ENCODE data around the gene TMEM231.
A peak's percentile ranks its signal among the peaks of the same experiment; 100 is the strongest.
"Not testable (repeated sequence)": the region's sequence is repeated elsewhere in the genome, so short reads cannot be mapped to it uniquely, and the experiment has no call there.

The TMEM231 gene

DNA sequence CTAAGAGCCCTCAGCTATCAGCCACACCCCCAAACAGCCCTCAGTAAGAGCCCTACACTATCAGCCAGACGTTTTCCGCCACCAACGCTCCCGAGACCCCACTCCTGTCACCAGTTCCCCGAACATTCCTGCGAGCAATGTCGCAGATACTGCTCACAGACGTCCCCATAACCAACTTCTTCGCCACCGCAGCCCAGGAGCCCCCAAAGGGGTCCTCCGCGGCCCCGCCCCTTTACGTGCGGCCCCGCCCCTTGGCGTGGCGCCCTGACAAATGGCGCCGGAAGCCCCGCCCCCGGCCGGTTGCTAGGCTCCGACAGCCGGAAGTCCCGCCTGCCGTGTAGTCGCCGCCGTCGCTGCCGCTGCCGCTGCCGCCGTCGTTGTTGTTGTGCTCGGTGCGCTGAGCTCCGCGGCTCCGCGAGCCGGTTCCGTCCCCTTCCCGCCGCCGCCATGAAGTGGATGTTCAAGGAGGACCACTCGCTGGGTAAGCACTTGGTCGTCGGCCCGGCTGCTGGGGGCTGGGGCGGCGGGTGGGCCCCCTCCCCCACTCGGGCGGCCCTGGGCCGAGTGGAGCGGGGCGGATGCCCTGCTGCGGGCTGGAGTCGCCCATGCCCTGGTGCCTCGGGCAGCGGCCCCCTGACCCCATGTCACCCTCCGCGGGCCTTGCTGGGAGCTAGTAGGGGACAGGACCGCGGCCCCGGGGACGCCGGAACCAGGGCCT is 10.1 kb upstream of the TMEM231 start, which contains the start of gene GABARAPL2:
Gene GABARAPL2, plus strand, starts transcription at position 340 of the 718 bp plus-strand sequence. Its CDS starts 108 bp downstream, at position 448.
- peak; percentile 71 for DNase-seq

DNA sequence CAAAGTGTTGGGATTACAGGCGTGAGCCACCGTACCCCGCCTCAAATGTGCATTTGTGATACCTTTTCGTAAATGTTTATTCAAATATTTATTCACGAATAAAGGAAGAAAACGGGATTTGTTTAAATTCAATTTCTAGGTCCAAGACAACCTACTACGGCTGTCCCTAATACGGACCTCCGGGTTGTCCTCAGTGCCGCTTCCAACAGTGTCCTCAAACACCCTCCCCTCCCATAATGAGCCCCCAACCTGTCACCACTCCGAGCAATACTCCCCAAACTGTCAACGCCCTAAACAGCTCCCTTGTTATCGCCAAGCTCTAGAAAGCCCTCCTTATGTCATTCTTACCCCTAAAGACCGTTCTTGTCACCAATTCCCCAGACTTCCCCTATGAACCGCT is 9.6 kb upstream of the TMEM231 start:
- no peak for DNase-seq

DNA sequence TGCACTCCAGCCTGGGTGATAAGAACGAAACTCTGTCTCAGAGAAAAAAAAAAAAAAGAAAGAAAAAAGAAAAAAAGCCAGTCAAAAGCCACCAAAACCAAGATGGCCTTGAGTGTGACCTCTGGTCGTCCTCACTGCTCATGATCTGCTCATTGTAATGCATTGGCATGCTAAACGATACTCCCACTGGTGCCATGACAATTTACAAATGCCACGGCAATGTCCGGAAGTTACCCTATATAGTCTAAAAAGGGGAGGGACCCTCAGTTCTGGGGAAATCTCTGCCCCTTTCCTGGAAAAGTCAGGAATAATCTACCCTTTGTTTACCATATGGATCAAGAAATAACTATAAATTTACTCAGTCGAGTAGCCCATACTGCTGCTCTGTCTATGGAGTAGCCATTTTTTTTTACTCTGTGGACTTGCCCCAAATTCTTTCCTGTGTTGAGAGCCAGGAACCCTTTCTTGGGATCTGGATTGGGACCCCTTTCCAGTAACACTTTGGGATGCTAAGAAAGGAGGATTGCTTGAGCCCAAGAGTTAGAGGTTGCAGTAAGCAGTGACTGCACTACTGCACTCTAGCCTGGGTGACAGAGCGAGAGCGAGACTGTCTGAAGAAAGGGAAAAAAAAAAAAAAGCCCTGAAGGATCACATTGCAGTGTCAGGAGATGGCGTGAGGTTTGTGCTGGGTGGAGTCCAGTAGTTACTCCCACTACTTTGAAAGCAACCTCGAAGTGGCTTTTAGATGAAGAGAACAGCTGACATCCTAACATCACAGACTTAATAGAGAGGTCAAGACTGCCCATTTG is 3.7 kb upstream of the TMEM231 start:
- DNase-seq, result no peak

DNA sequence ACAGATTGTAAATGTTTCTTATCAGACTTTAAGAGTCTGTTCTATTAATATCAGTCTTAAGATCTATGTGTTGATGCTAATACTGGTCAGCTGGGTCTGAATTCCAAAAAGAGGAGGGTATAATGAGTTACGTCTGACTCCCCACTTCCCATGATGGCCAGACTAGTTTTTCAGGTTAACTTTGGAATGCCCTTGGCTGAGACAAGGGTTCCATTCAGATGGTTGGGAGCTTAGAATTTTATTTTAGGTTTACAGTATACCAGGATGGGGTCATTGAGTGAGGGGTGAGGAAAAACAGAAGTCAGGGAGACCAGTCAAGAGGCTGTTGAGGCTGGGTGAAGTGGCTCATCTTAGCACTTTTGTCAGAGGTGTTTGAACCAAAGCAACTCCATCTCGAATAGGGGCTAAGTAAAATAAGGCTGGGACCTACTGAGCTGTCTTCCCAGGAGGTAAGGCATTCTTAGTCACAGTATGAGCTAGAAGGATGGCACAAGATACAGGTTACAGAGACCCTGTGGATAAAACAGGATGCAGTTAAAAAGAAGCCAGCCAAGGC is 2.9 kb upstream of the TMEM231 start:
- DNase-seq, result no peak

DNA sequence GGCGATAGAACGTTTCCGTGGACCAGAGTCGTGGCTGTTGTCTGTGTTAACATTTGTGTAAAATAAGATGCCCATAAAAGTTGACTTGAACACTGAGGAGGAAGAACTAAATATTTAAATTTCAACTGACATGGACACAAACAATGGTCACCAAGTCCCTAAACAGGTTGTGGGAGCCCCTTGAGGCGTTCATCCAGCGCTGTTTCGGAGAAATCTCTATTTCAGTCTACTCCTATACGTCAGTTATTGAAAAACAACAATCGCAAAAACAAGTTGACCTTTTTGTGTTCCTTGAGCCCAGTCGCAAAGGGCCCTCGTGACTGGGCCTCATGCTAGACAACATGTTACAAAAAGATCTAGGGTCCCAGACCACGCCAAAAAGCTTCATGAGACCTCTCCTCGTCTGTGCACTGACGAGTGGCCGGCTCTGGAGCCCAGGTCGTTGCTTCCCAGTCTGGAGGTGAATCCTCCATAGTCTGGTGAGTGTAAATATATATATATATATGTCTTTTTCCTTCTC is 439 bp upstream of the TMEM231 start:
- DNase-seq, result no peak

DNA sequence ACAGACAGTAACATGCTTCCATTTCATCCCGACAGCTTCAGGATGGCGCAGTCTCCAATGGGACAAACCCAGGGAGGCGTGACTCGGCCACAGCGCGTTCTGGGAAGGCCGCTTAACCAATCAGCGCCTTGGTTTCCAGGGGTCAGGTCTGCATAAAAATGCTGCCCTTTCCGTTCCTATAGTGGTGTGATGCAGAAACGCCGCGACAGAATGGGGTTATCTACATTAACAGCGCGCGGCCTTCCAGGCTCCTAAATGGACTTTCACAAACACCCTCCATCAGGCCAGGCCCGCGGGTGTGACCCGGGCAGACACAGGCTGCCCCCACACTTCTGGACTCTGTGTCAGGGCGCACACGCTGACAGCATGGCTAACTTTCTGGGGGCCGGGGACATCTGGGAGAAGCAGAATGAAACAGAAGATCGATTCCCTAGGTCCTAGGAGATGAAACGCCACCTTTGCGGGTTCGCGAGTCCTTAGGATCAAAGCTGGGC is 792 bp downstream of the TMEM231 start:
- DNase-seq, result peak; percentile 13

DNA sequence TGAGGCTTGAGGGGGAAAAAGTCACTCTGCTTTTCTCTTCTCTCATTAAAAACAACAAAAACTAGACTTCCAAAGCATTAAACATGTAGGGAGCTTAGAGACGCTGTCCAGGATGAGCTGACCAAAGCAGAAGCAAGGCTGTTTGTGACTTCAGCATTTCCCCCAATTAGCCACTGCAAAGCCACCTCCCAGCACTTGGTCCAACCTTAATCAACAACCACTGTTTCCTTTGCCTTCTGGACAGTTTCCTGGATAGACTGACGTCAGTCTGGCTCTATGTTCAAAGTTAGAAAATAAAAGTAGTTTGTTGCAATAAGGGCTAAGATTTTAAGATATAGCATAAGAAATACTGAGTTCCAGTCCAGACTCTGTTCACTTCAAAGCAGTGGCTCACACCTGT is 3.1 kb downstream of the TMEM231 start:
- DNase-seq, result no peak

DNA sequence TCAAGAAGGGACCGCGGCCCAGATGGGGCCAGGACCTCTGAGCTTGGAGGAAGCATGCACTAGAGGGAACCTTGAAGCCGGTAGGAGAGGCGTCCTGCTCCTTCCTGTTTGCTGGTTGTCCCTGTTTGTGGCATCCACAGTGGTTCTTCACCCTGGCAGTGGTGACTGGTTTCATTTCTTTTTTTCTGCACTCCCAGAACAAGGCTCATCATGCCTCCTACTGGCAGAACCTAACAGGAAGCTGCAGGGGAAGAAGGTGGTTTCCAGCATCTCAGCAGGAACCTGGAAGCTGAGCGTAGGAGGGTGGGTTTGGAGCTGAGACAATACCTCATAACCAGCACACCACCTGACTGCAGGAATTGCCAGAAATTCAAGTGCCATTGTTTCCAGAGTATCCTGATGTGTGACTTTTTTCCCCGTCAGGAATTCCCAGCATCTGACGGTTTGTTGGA is 5.8 kb downstream of the TMEM231 start:
- DNase-seq, result peak; percentile 0

DNA sequence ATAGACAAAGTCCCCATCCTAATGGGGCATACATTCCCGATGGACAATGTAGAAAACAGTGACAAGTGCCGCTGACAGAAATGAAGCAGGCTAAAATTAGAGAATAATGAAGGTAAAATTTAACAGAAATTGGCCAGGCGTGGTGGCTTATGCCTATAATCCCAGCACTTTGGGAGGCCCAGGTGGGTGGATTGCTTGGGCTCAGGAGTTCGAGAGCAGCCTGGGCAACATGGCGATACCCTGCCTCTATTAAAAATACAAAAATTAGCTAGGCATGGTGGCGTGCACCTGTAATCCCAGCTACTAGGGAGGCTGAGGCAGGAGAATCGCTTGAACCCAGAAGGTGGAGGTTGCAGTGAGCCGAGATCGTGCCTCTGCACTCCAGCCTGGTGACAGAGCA is 7.6 kb downstream of the TMEM231 start:
- DNase-seq, result not testable (repeated sequence)

DNA sequence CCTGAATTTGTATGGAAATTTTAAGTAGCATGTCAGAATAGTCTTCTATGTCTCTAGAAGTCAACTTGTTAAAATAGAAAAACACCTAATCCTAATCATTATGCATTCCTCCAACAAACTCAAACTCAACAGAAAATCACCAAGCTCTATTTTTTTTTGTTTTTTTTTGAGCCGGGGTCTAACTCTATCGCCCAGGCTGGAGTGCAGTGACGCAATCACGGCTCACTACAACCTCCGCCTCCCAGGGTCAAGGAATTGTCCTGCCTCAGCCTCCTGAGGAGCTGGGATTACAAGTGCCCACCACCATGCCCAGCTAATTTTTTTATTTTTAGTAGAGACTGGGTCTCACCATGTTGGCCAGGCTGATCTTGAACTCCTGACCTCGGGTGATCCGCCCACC is 9.8 kb downstream of the TMEM231 start:
- no peak for DNase-seq

DNA sequence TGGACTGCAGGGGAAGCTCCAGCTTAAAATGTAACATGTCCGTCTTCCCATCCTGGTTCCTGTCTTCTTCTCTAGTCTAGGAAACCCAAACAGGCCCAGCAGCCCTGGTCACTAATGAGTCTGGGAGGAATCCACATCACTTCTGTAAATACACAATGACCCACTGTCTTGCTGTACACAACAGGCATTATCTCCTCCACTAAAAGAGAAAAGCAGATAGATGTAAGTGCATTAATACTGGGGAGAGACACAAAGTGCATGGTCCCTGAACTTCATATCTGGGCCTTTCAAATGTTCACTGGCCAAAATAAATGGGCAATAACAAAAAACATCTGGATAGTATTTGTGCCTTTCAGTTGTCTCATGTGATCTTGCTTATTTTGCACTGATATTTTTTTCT is 10.2 kb downstream of the TMEM231 start:
- not testable (repeated sequence) for DNase-seq

DNA sequence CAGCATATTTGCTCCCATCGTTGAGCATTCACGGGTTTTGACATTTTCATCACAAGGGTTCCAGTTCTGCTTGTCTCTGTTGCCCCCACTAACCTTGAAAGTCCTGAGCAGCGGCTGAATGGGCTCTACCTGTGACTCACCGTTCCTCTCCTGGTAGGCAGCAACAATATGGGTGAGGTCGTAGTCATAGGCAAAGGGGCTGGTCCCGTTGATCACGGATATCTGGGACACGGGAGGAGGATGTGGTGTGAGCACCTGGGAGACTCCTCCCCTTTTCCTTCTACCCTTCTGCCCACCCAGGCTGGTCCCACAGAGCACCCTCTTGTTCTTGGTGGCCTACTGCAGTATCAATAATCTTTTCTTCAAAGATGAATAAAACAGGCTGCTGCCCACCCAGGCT is 13.6 kb downstream of the TMEM231 start:
- DNase-seq, result not testable (repeated sequence)

DNA sequence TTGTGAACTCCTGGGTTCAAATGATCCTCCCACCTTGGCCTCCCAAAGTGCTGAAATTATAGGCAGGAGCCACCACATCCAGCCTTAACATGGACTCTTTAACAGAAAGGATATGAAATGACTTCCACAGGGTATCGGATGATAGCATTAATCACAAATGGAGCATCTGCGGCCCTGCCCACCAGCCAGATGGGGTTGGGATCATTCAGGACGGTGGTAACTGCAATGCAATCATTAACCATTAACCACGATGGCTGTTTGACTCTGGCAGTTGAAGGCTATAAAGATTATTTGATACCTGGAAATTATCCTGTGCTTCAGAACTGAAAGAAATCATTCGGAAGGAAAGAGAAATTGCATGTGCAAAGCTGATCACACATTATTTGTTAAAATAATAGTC is 14.8 kb downstream of the TMEM231 start:
- no peak for DNase-seq

DNA sequence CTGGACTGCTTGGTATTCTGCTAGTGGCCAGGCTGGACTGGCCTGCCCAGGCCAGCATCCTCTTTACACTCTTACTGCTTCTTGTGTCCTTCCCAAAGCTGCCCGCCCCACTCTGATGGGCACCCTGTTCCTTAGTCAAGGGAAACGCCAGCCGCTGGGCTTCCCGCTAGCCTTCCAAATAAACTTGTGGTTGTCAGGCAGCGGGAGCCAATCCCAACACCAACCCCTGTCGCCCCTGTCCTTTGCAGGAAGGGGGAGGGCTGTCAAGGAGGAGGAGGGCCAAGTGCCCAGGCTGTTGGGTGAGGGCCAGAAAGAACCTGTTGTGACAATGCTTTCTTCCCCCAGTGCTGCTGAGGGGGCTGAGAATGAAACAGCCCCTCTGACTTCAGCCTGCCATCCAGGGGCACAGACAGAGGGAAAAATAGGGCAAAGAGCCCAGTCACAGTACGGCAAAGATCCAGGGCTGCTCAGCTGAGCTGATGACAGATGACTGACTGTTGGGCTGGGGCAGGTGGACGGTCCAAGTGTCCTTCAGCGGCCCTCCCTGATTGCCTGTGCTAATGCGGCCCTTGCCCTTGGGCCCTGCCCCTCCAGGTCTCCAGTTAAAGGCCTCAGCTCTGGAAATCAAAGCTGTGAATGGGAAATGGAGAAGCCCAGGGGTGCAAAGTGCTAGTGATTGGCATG is 17.0 kb downstream of the TMEM231 start:
- not testable (repeated sequence) for DNase-seq

DNA sequence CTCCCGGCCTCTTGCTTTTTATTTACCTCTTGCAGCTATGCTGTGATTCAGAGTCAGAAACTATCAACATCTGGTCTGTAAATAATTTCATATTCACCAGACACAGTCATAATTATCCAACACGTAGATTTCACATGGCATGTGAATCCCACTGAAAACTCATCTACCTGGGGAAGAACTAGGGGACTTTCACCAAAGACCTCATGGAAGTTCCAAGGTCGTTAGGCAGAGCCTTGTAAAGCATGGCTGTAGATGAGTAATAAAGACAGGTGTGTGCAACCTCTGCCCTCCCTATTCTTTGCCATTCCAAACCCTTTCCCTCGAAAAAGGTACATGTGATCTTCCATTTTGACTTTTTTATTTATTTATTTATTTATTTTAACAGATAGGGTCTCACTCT is 18.3 kb downstream of the TMEM231 start:
- DNase-seq, result no peak

DNA sequence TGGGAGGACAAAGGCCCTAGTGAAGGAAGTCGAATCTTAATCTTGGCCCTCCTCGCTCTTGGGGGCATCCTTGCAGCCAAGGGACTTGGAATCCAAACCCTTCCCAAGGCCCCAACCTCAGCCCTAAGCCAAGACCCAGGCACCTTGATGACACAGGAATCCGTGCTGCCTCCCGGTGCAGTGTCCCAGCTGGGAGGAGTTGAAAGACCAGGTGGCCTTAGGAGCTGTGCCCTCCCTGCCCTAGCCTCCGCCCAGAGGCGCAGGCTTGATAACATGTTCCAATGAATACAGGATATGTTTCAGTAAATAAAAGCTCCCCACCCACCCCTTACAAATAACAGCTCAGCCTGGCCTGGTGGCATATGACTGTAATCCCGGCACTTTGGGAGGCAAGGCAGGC is 20.2 kb downstream of the TMEM231 start, which contains the start of gene CHST5:
Gene CHST5, minus strand, starts transcription at position 208 of the 400 bp plus-strand sequence. CDS start 5,724 bp downstream, outside the sequence.
- DNase-seq, result no peak

DNA sequence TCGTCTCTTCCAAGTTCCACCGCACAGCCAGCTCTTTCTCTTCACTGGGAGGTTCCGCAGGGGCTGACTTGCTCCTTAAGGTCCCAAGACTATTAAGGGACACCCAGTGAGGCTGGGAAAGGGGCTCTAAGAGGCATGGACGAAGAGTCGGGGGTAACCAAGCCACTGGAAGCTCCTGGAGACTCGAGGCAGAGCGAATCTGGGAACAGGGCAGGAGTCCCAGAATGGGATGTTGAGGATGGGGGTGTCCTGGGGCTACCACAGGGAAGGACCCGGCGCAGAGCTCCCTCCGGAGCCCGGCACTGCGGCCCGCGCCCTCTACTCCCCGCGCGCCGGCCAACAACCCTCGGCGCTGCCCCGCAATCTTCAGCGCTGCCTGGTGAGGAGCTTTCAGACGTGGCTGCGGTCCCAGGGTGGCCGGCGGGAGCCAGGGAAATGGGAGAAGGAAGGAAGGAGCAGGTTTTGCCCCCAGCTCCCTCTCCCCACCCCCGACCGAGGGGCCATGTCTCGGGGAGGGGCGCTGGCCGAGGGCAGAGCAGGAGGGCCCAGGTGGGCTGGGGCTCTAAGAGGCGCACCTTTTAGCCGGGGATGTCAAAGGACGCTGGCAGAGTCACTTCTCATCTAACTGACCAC is 20.7 kb downstream of the TMEM231 start:
- no peak for DNase-seq

DNA sequence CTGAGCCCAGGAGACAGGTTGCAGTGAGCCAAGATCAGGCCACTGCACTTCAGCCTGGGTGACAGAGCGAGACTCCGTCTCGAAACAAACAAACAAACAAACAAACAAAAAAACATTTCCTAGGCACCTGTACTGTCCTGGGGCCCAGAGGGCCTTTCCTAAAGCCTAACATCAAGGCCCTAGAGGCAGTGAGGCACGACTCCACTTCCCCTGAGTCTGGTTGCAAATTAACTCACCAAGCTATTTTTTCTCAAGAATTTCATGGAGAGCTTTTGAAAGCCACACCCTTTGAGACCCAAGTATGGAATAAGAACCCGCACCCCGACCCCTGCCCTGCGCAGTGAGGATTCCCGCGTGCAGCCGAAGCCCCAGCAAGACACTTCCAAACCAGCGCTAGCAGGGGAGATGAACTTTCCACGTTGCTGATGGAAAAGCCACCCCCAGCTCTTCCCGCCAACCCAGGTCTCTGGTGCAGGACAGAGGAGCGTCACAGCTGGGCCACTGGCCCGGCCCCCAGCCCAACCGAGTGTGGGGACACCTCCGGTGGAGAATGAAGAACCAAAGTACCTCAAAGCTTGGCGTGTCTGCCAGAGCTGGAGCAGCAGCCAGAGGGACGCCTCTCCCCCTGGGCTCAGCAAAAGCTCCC is 21.4 kb downstream of the TMEM231 start:
- no peak for DNase-seq

DNA sequence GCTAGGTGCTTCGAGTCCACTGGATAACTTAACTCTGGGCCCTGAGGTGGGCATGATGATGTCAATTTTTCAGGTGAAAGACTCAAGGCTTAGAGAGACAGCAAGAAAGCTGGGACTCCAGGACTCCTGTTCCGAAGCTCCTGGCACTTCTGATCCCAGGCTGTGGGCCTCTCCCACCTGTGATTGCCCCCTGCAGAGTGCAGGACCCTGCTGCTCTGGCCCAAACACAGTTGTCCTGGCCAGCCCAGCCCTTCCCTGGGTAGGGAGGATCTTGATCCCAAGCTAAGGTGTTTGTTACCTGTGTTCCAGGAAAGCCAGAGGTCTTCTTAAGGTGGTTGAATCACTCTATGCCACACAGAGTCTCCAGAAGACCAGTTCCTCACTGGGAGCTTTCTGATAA is 23.3 kb downstream of the TMEM231 start:
- DNase-seq, result no peak

DNA sequence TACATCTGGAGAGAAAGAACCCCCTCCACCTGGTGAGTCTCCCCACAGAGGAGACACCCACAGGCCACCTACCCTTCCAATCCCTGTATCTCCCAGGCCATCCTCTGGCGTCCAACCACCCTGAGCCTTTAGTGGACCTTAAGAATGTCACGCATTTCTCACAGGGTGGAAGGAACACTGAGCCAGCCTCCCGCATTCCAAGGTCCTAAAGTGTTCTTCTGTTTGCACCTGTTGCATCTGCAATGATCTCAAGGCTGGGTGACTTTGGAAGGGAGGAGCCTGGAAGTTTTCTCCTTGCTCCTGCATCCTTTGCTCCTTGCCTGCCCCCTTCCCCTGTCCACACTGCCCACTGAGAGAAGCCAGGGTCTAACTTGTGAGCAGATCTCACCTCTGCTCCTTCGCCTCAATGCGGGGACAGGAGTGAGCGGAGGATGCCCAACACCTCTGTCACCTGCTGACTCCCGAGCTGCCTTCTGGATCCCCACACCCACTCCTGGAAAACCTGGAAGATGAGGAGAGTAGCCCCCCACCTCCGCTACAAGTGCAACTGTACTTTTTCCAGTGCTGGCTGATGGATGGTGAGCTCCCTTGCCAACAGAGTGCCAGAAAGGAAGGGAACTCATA is 23.8 kb downstream of the TMEM231 start:
- DNase-seq, result no peak

DNA sequence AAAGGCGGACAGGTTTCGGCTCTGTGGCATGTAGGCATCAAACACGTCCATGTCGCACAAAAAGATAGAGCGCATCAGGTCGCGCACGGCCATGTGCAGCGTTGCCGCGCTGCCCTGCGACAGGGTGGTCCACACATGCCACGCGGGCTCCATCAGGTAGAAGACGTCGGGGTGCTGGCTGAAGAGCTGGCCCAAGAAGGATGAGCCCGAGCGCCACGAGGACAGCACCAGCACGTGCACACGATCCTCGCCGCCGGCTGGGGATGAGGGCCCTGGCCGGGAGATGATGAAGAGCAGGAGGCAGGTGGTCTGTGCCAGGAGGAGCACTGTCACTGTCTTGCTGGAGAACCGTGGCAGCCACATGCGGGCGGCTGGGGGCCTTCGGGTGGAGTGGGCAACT is 26.1 kb downstream of the TMEM231 start:
- DNase-seq, result no peak

All from NCI-H1436 (cell line).